Measurements from ENCODE around the gene RTN4.

RTN4 gene

DNA sequence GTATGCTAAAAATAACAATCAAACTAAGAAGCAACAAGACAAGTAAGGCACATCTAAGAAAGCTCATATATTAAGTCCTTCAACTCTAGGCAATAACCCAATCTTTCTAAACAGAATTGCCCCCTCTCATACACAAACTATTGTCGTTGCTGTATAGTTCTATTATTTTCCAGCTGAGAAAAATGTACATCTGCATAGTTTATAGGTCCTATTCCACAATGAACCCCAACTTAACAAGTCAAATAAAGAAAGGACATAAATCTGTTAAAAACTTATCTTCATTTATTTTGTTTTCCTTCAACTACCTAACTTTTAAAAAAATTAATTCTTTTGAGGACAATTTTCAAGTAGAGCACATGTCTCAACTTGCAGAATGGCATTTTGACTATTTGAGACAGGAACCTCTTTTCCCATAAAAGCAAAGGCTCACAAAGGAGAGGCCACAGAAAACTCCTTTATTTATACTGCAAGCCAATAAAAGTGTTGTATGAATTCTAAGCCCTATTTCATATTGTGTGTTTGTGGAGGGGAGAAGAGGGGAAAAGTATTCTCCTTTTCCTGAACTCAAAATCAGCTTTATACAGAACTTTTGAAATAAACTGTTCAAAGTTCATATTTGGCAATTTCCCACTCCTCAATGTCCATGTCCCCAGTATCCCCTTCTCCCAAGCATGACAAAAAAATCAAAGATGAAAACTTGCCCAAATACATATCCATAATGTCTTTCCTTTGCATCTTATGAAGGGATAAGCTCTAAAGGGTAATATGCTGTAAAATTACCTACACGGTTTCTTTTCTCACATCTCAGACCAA lies 37.4 kb downstream of the RTN4 start:
- TF ChIP-seq CTCF (IDR thresholded peaks at IDR 0.05; ENCODE audit: extremely low read depth, missing control alignments) = no peak
- no peak for DNase-seq (ENCODE audit: low spot score)

DNA sequence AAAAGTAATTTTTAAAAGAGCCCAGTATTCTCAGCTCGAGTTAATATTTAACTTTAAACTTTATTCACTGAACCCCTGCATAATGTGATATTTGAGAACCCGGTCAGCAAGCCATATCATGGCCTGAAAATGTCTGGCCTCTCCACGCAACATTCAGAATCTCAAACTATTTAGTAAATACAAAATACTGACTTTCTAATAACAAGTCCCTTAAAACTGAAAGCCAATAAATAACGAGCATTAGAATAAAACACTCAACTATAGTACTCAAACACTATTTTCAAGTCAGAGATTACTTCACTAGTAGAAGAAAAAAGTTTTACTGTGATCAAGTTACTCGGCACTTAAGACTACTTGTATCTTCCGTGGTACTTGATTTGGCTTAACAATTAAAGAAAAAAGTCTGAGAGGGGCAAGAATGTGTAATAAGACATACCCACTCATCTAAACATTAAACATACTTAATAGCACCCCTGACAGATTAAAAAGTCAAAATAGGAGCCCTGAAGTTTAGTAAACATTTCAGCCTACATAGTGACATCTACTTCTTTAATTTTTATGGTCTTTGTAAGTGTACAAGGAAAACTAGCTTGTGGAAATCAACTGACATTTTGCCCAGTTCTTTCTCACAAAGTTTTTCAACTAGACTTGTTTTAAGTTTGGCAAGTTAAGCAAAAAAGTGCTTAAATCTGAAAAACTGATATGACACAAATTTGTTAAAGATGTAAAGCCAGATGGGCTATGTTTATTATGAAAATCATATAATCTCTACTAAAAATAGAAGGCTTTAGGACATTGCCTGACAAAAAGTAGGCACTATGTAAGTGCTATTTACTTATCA lies 38.2 kb downstream of the RTN4 start:
- no peak for TF ChIP-seq CTCF (IDR thresholded peaks at IDR 0.05; ENCODE audit: extremely low read depth, missing control alignments)
- DNase-seq (ENCODE audit: low spot score) = no peak

- TF ChIP-seq CTCF (IDR thresholded peaks at IDR 0.05; ENCODE audit: extremely low read depth, missing control alignments) = no peak
- no peak for DNase-seq (ENCODE audit: low spot score)
These were observed 39.3 kb downstream of the RTN4 start for GRCh38 chr2:55010915-55011314.

DNA sequence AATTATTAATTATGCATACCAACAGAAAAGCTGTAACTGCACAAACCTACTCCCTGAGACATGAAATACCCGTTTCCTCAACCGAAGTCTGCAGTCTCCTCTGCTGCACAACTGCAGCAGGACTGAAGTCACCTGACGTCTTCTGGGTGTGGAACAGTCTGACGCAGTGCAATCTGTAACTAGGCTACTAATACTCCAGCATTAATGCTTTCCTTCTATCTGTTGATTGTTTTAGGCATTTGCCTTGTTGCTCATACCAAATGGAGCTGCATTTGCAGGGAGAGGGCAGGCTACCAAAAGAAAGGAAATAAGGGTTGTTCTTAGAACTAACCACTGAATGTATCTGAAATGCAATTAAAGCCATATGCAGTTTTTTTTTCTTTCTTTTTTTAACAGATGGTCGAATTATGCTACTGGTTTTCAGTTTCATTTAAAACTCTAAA lies 40.1 kb downstream of the RTN4 start:
- peak; percentile 57 for DNase-seq (ENCODE audit: low spot score)
- TF ChIP-seq CTCF (IDR thresholded peaks at IDR 0.05; ENCODE audit: extremely low read depth, missing control alignments) = no peak

DNA sequence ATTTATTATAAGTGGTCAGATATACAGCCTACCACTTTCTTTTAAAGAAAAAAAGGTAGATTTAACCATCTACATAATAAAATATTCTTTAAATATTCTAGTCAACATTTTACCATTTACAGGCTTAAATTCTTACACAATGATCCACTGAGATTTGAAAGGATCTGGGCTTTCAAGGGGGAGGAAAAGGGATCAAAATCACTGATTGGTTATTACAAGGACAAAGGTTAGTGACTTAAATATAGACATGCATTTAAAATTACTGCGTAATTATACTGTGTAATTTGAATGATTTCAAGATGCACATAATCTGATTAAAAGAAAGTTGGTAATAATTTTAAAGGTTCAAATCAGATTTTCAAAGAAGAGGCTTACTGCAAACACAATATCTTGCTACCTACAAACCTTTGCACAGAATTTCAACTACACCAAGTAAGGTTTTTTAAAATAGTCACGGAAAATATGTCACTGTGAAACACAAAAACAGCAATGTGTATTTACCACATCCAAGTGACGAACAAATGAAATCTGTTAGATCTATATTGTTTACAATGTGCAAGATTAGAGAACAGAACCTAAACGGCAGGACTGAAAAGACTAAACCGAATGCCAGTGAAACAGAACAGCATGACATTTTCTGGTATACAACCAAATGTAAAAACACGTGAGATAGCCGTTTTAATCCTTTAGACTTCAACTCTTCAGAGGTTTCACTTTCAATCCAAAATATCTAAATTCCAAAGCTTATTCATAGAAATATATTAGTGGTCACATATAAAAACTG lies 40.8 kb downstream of the RTN4 start:
- DNase-seq (ENCODE audit: low spot score) = no peak
- TF ChIP-seq CTCF (IDR thresholded peaks at IDR 0.05; ENCODE audit: extremely low read depth, missing control alignments) = no peak

DNA sequence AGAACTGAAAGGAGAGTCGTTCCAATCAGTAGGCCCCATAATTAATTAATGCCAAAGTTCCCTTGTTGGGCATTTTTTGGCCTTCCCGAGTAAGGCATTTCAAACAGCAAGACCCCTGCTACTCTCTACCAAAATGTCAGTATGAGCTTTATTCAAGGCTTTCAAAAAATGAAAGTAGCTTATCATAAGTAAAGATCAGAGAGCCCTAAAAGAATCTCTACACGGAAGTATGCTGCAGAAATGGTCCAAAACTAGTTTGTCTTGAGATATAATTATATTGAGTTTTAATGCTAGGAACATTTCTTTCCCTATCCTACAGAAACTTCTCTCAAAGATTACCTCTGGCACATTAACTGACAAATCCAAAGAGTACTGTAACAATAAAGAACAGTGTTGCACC lies 43.9 kb downstream of the RTN4 start:
- no peak for TF ChIP-seq CTCF (IDR thresholded peaks at IDR 0.05; ENCODE audit: extremely low read depth, missing control alignments)
- no peak for DNase-seq (ENCODE audit: low spot score)

Data from GM20000 (cell line).